Stimulated activated memory B cell treated with anti-CD40 and anti-IgM and Interleukin-4, amounts not matched to agents 10 μg/mL and 1 μg/mL and 100 μg/mL, for 72 hours (primary cell): Measurements from ENCODE around the gene SLC5A12.

Experiments
- ATAC-seq: fragments of 150-1000 bp; cut with Tn5 transposase; 2 replicates; pipeline ENCODE4 v1.10.0; 2021
- H3K27ac Mint-ChIP-seq: one replicate; pipeline ENCODE4 v1.8.0; 2022; ENCODE audit warnings: mild to moderate bottlenecking, mixed read lengths
- H3K27me3 Mint-ChIP-seq: one replicate; pipeline ENCODE4 v1.8.0; 2022; ENCODE audit warnings: mixed read lengths
- H3K36me3 Mint-ChIP-seq: one replicate; pipeline ENCODE4 v1.8.0; 2022; ENCODE audit warnings: mixed read lengths
- H3K4me1 Mint-ChIP-seq: one replicate; pipeline ENCODE4 v1.8.0; 2022; ENCODE audit warnings: mixed read lengths
- H3K4me3 Mint-ChIP-seq: one replicate; pipeline ENCODE4 v1.8.0; 2022; ENCODE audit warnings: mild to moderate bottlenecking, moderate library complexity, mixed read lengths
- H3K9me3 Mint-ChIP-seq: one replicate; pipeline ENCODE4 v1.8.0; 2022; ENCODE audit warnings: mixed read lengths

Gene SLC5A12

GRCh38 chr11:26721948-26722475 lies at the start of gene SLC5A12:
SLC5A12 (minus strand) TSS chr11:26722060; CDS start chr11:26721714, 346 bp downstream.
- Mint-ChIP-seq H3K27ac (no peak within 1 kb of the TSS), H3K4me1 (no peaks in the 10 kb centered on the region), H3K36me3 (no peaks in the 10 kb centered on the region), H3K4me3 (no peak within 1 kb of the TSS), H3K9me3 (peaks cover 3% of the 10 kb centered on the region), H3K27me3 (no peaks in the 10 kb centered on the region)
- ATAC-seq: no peak

- no peak overlapping the region for H3K4me3 Mint-ChIP-seq
- H3K9me3 Mint-ChIP-seq: no peaks in the 10 kb centered on the region
- no peaks in the 10 kb centered on the region for H3K4me1 Mint-ChIP-seq
- ATAC-seq: no peak
- H3K27me3 Mint-ChIP-seq: no peaks in the 10 kb centered on the region
- H3K36me3 Mint-ChIP-seq: no peaks in the 10 kb centered on the region
- H3K27ac Mint-ChIP-seq: no peak overlapping the region
Measured at GRCh38 chr11:26769027-26769426, 47.2 kb upstream of the SLC5A12 start.

DNA sequence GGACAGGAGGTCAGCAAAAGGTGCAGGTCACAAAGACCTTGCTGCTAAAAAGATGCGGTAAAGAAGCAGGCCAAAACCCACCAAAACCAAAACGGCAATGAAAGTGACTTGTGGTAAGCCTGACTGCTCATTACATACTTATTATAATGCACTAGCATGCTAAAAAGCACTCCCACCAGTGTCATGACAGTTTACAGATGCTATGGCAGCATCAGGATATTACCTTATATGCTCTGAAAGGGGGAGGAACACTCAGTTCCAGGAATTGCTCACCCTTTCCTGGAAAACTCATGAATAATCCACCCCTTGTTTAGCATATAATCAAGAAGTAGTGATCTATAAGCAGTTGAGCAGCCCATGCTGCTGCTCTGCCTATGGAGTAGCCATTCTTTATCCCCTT lies 45.2 kb upstream of the SLC5A12 start:
- ATAC-seq: no peak

GRCh38 chr11:26765323-26765722 lies 43.5 kb upstream of the SLC5A12 start:
- ATAC-seq: no peak
- H3K27me3 Mint-ChIP-seq: no peaks in the 10 kb centered on the region
- no peaks in the 10 kb centered on the region for H3K4me1 Mint-ChIP-seq
- H3K4me3 Mint-ChIP-seq: no peak overlapping the region
- no peaks in the 10 kb centered on the region for H3K9me3 Mint-ChIP-seq
- no peaks in the 10 kb centered on the region for H3K36me3 Mint-ChIP-seq
- no peak overlapping the region for H3K27ac Mint-ChIP-seq

More for the DNA sequence above, 45.2 kb upstream of the SLC5A12 start:
- no peaks in the 10 kb centered on the region for H3K4me1 Mint-ChIP-seq
- no peaks in the 10 kb centered on the region for H3K36me3 Mint-ChIP-seq
- H3K4me3 Mint-ChIP-seq: no peak overlapping the region
- H3K9me3 Mint-ChIP-seq: no peaks in the 10 kb centered on the region
- no peaks in the 10 kb centered on the region for H3K27me3 Mint-ChIP-seq
- H3K27ac Mint-ChIP-seq: no peak overlapping the region

DNA sequence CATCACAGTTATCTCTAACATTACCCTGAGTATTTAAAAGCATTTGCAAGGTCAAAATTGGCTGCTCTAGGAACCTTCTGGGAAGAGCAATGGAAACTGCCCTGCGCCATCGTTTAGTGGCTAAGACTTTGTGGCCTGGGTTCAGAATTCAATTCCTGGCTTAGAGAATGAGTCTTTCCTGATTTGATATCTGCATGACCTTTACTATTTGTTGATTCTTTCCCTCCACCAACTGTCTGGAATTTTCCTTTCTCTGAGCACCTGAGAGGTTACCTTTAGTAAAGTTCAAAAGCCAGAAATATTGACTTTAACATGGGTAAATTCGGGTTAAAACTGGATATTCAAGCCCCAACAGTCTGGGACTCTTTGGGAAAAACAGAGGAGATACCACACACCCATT lies 43.0 kb upstream of the SLC5A12 start:
- Mint-ChIP-seq H3K4me1 (no peaks in the 10 kb centered on the region), H3K36me3 (no peaks in the 10 kb centered on the region), H3K27me3 (no peaks in the 10 kb centered on the region), H3K9me3 (no peaks in the 10 kb centered on the region), H3K4me3 (no peak overlapping the region), H3K27ac (no peak overlapping the region)
- ATAC-seq: no peak

- H3K27ac Mint-ChIP-seq: no peak overlapping the region
- H3K4me1 Mint-ChIP-seq: no peaks in the 10 kb centered on the region
- H3K9me3 Mint-ChIP-seq: no peaks in the 10 kb centered on the region
- no peak overlapping the region for H3K4me3 Mint-ChIP-seq
- no peak for ATAC-seq
- H3K36me3 Mint-ChIP-seq: no peaks in the 10 kb centered on the region
- H3K27me3 Mint-ChIP-seq: no peaks in the 10 kb centered on the region
Measured at GRCh38 chr11:26764315-26764714, 42.5 kb upstream of the SLC5A12 start.

GRCh38 chr11:26762089-26762488 lies 40.2 kb upstream of the SLC5A12 start:
- Mint-ChIP-seq H3K4me3 (no peak overlapping the region), H3K9me3 (peaks cover under 1% of the 10 kb centered on the region), H3K27ac (no peak overlapping the region), H3K36me3 (no peaks in the 10 kb centered on the region), H3K27me3 (no peaks in the 10 kb centered on the region), H3K4me1 (no peaks in the 10 kb centered on the region)
- no peak for ATAC-seq

DNA sequence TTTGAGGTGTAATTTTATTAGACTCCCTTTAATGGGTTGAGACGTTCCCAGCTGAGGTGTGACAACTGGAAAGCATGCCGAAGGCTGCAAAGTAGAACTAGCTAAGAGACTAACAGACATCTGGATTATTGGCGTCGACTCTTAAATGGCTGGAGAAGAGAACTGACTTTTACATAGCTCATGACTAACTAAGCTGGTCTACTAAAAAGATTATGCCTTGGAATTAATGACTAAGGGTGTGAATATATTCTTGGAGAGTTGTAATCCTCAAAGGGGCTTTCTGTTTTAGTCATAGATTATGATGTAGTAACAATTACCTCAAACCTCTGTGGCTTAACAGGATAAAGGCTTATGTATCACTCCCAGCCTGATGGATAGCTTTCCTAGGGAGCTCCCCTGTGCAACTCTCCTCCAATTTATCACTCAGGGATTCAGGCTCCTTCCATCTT lies 39.5 kb upstream of the SLC5A12 start:
- Mint-ChIP-seq H3K9me3 (peaks cover 5% of the 10 kb centered on the region), H3K4me1 (no peaks in the 10 kb centered on the region), H3K27ac (no peak overlapping the region), H3K36me3 (no peaks in the 10 kb centered on the region), H3K27me3 (no peaks in the 10 kb centered on the region), H3K4me3 (no peak overlapping the region)
- no peak for ATAC-seq

DNA sequence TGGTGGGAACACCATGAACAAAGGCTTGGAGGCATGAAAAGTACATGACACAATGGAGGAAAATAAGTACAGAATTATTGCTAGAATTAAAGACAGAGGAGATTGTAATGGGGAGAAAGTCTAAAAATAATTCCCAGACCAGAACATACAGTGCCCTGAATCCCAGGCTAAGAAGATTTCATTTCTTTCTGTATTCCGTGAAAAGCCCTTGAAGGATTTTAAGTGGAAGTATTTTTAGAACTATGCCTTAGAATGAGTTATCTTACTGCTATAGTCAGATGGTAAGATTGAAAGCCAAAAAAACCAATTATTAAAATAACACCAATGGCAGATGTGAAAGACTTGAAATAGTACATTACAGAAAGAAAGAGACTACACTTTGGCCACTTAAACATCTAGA lies 36.1 kb upstream of the SLC5A12 start:
- Mint-ChIP-seq H3K9me3 (peaks cover 5% of the 10 kb centered on the region), H3K27me3 (no peaks in the 10 kb centered on the region), H3K4me3 (no peak overlapping the region), H3K27ac (no peak overlapping the region), H3K36me3 (no peaks in the 10 kb centered on the region), H3K4me1 (no peaks in the 10 kb centered on the region)
- no peak for ATAC-seq

DNA sequence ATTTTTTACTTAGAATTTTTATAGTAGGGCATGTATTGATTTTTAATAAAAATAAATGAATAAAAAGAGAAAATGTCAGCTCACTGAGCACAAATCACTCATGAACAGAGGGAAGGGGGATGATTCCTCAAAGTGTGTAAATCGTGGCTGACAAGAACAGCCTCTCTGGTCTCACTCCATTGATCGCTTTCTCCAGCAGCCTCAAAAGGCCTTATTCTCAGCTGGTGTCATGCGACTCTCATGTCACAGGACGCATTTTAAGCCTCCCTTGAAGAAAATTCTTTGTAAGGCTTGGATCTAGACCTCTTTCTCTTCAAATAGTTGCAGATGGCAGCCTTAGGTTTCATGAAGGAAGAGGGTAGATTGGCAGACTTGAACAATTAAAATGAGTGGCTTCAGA lies 33.9 kb upstream of the SLC5A12 start:
- Mint-ChIP-seq H3K9me3 (peaks cover 5% of the 10 kb centered on the region), H3K4me3 (no peak overlapping the region), H3K27me3 (peaks cover 8% of the 10 kb centered on the region), H3K4me1 (no peaks in the 10 kb centered on the region), H3K27ac (no peak overlapping the region), H3K36me3 (no peaks in the 10 kb centered on the region)
- no peak for ATAC-seq

DNA sequence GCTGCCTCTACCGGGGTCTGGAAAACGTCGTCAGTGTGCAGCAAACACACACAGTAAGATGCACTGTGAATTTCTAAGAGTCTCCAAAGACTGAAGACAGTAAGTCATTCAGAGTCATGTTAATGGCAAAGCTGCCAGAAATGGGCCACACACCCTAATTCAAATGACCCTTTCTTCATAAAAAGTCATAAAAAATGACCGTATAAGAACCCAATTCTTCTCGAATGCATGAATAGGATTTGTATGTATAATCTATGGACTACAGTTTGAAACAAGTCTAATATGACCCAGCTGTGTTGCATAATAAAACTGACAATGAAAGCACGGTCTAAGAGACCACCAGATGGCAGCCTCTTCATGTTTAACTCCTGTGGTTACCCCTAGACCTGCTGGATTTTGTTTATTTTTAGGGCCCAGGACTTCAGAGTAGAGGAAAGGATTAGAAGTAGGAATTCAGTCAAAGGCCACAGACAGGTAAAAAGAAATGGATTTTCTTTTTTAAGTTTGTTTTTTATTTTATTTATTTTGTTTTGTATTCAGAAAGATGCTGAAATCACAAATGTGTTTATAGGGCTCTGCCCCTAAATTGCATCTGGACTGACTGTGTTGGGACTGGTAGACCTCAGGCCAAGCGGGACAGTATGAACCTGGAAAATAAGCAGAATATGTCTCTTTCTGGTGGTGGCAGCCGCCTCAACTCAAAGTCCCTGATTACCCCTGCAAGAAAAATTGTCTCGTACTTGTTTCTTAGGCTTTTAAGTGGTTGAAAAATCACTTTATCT lies 32.1 kb upstream of the SLC5A12 start:
- Mint-ChIP-seq H3K4me1 (no peaks in the 10 kb centered on the region), H3K9me3 (peaks cover 5% of the 10 kb centered on the region)
- no peak for ATAC-seq

GRCh38 chr11:26749927-26750326 lies 28.1 kb upstream of the SLC5A12 start:
- no peak for ATAC-seq
- Mint-ChIP-seq H3K36me3 (no peaks in the 10 kb centered on the region), H3K9me3 (no peaks in the 10 kb centered on the region), H3K4me3 (no peak overlapping the region), H3K27me3 (peaks cover 8% of the 10 kb centered on the region), H3K4me1 (no peaks in the 10 kb centered on the region), H3K27ac (no peak overlapping the region)

More for the DNA sequence above, 32.1 kb upstream of the SLC5A12 start:
- Mint-ChIP-seq H3K27me3 (peaks cover 8% of the 10 kb centered on the region), H3K36me3 (no peaks in the 10 kb centered on the region), H3K4me3 (no peak overlapping the region), H3K27ac (no peak overlapping the region)

GRCh38 chr11:26743622-26744021 lies 21.8 kb upstream of the SLC5A12 start:
- Mint-ChIP-seq H3K4me3 (no peak overlapping the region), H3K27me3 (no peaks in the 10 kb centered on the region), H3K9me3 (no peaks in the 10 kb centered on the region), H3K27ac (no peak overlapping the region), H3K36me3 (no peaks in the 10 kb centered on the region), H3K4me1 (no peaks in the 10 kb centered on the region)
- ATAC-seq: no peak

DNA sequence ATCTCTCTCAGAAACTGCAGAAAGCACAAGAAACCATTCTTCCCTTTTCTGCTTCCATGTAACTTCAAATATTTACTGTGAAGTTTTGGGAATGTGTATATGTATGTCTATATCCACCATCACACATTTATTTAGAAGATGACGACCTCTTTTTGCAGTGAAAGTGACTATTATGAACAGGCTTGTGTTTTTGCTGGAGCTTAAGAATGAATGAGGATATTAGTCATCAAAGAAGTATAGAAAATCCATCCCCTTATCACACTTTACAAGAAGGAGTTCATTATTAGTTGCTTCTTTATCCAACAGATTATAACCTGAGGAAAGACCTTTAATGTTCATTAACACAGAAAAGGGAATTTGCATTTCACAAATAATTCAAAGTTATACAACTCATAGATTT lies 21.1 kb upstream of the SLC5A12 start:
- Mint-ChIP-seq H3K36me3 (no peaks in the 10 kb centered on the region), H3K9me3 (no peaks in the 10 kb centered on the region), H3K27me3 (no peaks in the 10 kb centered on the region), H3K4me3 (no peak overlapping the region), H3K4me1 (no peaks in the 10 kb centered on the region), H3K27ac (no peak overlapping the region)
- ATAC-seq: no peak

GRCh38 chr11:26741036-26741435 lies 19.2 kb upstream of the SLC5A12 start:
- H3K27me3 Mint-ChIP-seq: no peaks in the 10 kb centered on the region
- H3K27ac Mint-ChIP-seq: no peak overlapping the region
- no peaks in the 10 kb centered on the region for H3K4me1 Mint-ChIP-seq
- no peak overlapping the region for H3K4me3 Mint-ChIP-seq
- no peaks in the 10 kb centered on the region for H3K36me3 Mint-ChIP-seq
- no peak for ATAC-seq
- no peaks in the 10 kb centered on the region for H3K9me3 Mint-ChIP-seq

DNA sequence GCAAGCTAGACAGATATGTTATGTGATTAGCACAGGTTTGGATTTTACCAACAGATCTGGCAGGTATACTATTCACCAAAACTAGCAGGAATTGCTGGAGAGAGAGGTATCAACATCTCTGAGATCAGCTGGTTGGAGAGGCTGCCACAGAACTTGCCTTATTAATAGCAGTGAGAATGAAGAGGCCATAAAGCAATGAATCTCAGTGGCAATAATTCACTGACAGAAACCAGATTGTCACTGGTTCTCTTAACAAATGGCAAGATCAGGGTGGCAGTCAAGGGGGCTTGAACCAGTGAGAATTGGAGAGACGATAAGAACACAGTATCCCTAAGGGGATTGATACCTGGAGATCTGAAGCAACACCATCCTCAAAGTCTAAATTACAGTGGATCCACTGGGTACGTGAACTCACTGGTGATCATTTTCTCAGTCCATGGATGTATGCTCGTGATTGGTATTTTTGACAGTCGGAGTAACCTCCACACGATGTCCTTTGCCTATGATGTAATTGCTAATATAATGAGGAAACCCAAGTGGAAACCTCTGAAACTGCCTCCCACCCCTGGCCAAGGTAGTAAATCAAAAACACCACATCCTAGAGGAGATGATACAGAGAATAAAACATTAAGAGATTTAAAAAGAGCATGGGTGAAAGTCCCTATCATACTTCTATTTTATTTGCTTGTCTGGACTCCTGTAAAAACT lies 17.7 kb upstream of the SLC5A12 start:
- Mint-ChIP-seq H3K36me3 (no peaks in the 10 kb centered on the region), H3K27me3 (no peaks in the 10 kb centered on the region), H3K27ac (no peak overlapping the region), H3K4me1 (no peaks in the 10 kb centered on the region), H3K9me3 (no peaks in the 10 kb centered on the region), H3K4me3 (no peak overlapping the region)
- ATAC-seq: no peak
